Neural crest cell (in vitro differentiated cells): Measurements from ENCODE around the gene TLR7. TPM values are rescaled to one million over a fixed set of nuclear protein-coding genes. Genes with fewer than 3 reads are reported as not detected.

Experiments
- DNase-seq: peaks from one replicate; pipeline ENCODE4 v3.0.0; 2021; ENCODE audit warnings: low read depth, mixed read lengths, low spot score
- H3K27ac Mint-ChIP-seq: one replicate; pipeline ENCODE4 v1.8.0; 2021; ENCODE audit warnings: mild to moderate bottlenecking, mixed read lengths; ENCODE audit not compliant: unreplicated experiment
- H3K27me3 Mint-ChIP-seq: 2 replicates; pipeline ENCODE4 v1.8.0; 2021; ENCODE audit warnings: low read depth, mild to moderate bottlenecking, mixed read lengths
- H3K36me3 Mint-ChIP-seq: 2 replicates; pipeline ENCODE4 v1.8.0; 2021; ENCODE audit warnings: low read depth, mild to moderate bottlenecking, mixed read lengths
- H3K4me1 Mint-ChIP-seq: 2 replicates; pipeline ENCODE4 v1.8.0; 2021; ENCODE audit warnings: mixed read lengths
- H3K4me3 Mint-ChIP-seq: one replicate; pipeline ENCODE4 v1.8.0; 2021; ENCODE audit warnings: mild to moderate bottlenecking, mixed read lengths
- H3K9me3 Mint-ChIP-seq: 2 replicates; pipeline ENCODE4 v1.8.0; 2021; ENCODE audit warnings: mixed read lengths
- total RNA-seq: library from RNA; stranded (reverse); gene quantifications from 2 replicates; pipeline ENCODE4 v1.2.1, GENCODE V29; 2021
- TF ChIP-seq, protein P1 (sequence below): fragments of 200-600 bp; sonication (generic); conservative IDR thresholded peaks from 2 replicates; pipeline ENCODE4 v1.5.0; 2021; ENCODE audit warnings: antibody characterized with exemption, mild to moderate bottlenecking

Gene TLR7
- total RNA-seq, 1 donor from 2014 or later: not detected

DNA sequence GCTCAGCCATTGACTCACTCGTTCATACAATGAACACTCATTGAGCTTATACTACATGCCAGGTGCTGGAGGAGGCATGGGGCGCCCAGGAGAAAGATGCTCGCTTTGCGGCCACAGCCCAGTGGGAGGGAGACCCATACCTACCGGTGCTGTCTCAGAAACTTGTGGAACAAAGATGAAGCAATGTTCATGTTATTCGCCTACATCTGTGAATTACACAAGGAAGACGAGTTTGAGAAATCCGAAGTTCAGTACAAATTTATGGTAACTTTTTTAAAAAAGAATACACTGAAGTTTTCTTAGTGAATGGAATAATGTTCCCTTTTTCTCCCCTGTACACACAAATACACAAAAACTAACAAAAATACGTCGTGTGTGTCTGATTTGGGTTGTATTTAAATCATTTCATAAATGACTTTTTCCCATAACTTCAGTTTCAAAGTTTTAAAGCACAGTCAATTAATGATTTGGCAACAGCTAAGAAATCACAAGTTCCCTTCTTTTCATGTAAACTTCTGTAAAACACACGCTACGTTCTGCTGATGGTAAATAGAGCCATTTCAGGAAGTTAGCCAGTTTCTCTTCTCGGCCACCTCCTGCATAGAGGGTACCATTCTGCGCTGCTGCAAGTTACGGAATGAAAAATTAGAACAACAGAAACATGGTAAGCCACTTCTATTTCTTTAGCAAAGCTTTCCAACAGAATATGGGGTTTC is 39.3 kb downstream of the TLR7 start, which contains the start of gene TLR8:
TSS of gene TLR8 (plus strand) at position 575 of the 716 bp plus-strand sequence. CDS start at position 662, 87 bp downstream.
- Mint-ChIP-seq H3K4me1 (no peaks in the 10 kb centered on the region), H3K36me3 (no peaks in the 10 kb centered on the region), H3K27ac (no peak within 1 kb of the TSS), H3K9me3 (peaks cover under 1% of the 10 kb centered on the region), H3K4me3 (no peak within 1 kb of the TSS), H3K27me3 (no peaks in the 10 kb centered on the region)
- no peak for DNase-seq
- TF ChIP-seq, protein P1, sequence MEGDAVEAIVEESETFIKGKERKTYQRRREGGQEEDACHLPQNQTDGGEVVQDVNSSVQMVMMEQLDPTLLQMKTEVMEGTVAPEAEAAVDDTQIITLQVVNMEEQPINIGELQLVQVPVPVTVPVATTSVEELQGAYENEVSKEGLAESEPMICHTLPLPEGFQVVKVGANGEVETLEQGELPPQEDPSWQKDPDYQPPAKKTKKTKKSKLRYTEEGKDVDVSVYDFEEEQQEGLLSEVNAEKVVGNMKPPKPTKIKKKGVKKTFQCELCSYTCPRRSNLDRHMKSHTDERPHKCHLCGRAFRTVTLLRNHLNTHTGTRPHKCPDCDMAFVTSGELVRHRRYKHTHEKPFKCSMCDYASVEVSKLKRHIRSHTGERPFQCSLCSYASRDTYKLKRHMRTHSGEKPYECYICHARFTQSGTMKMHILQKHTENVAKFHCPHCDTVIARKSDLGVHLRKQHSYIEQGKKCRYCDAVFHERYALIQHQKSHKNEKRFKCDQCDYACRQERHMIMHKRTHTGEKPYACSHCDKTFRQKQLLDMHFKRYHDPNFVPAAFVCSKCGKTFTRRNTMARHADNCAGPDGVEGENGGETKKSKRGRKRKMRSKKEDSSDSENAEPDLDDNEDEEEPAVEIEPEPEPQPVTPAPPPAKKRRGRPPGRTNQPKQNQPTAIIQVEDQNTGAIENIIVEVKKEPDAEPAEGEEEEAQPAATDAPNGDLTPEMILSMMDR: no peak

DNA sequence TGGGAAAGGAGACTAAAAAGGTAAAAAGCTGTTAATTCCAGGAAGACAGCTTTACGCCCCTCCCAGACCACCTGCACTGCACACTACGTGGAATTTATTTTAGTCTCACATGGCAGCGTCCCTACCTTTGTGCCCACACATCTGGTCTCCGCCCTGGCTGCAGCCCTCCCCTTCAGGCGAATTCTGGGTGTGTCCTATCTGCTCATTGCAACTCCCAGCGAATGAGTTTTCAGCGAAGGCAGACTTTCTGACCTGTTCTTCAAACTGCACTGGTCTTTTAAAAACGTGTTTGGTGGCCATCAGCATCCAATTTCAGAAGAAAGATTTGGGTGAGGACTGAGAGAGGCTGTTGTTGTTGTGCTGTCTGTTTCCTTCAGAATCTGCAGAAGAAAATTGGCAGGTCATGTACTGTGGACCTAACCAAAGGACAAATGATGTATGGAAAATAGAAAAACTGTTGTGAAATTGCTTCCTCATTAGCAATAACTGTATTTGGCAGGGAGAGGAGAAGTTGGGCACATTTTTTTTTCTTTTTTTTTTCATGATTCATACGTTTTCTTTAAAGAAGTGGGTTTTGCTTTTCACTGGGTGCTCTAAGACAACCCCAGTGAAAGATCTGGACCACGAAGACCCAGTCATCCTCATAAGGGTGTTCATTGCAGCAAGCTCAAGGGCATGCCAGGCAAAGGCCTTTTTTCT is 43.7 kb downstream of the TLR7 start:
- Mint-ChIP-seq H3K4me3 (no peak overlapping the region), H3K36me3 (no peaks in the 10 kb centered on the region), H3K27ac (no peak overlapping the region), H3K27me3 (no peaks in the 10 kb centered on the region), H3K4me1 (no peaks in the 10 kb centered on the region), H3K9me3 (peaks cover 5% of the 10 kb centered on the region)
- TF ChIP-seq, protein P1: no peak
- no peak for DNase-seq

DNA sequence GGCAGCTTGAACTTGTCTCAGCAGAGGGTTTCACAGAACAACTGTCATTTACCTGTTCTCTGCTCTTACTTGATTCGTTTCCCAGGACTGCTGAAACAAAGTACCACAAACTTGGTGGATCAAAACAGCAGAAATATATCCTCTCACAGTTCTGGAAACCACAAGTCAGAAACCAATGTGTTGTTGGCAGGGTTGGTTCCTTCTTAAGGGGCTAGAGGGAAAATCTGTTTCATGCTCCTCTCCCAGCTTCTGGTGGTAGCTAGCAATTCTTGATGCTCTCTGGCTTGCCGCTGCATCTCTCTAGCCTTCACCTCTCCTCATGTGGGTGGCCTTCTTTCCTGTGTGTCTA is 44.2 kb downstream of the TLR7 start:
- Mint-ChIP-seq H3K4me1 (no peaks in the 10 kb centered on the region), H3K36me3 (no peaks in the 10 kb centered on the region), H3K9me3 (peaks cover 5% of the 10 kb centered on the region), H3K27ac (no peak overlapping the region), H3K27me3 (no peaks in the 10 kb centered on the region), H3K4me3 (no peak overlapping the region)
- TF ChIP-seq, protein P1: no peak
- DNase-seq: no peak

DNA sequence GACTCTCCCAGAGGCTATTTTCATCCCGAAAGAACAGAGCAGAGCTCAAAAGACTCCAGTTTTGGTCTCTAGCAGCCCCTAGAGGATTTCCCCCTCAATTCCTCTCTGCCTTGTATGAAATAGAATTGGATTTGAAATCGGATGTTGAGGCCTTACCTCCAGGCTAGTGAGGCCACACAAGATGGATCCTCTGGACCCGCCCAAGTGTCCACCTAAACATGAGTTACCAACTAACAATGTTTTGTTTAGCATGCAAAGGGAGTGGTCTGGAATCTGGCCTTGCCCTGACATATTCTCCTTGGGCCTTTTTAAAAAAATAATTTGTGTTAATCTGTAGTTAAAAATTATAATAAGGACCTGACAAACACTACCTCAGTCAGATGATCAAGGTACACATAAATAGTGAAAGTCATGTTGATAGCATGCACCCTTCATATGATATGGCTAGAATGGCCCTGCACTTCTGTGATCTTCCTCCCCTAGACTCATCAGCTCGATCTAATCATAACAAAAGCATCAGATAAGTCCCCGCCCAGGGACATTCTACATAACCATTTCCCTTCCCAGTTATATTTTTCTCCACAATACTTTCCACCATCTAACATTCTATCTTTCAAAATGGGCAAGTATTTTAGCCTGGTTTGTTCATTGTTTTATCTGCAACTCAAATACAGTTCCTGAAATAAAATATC is 46.1 kb downstream of the TLR7 start:
- no peak for DNase-seq
- Mint-ChIP-seq H3K27ac (no peak overlapping the region), H3K9me3 (peaks cover 8% of the 10 kb centered on the region), H3K4me3 (no peak overlapping the region), H3K27me3 (no peaks in the 10 kb centered on the region), H3K4me1 (no peaks in the 10 kb centered on the region), H3K36me3 (no peaks in the 10 kb centered on the region)
- TF ChIP-seq, protein P1: no peak

DNA sequence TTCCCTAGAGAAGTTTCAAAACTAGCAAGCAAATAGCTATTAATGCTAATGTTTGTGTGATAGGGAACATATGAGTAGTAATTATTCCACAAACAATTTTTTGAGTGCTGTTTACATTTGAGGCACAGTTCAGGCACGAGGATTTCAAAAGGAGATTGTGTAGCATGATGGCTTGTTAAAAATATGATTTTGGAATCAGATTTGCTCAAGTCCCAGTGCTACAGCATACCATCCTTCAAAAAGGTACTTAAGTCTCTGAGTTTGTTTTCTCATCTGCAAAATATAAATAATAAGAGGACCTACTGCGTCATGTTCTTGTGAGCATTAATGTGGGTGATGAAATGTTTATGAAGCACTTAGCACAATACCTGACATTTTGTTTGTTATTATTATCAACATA is 50.9 kb downstream of the TLR7 start:
- H3K27ac Mint-ChIP-seq: no peak overlapping the region

More for the DNA sequence above, 50.9 kb downstream of the TLR7 start:
- H3K27me3 Mint-ChIP-seq: no peaks in the 10 kb centered on the region
- TF ChIP-seq, protein P1: no peak
- no peak for DNase-seq
- no peaks in the 10 kb centered on the region for H3K36me3 Mint-ChIP-seq
- peaks cover 8% of the 10 kb centered on the region for H3K9me3 Mint-ChIP-seq
- H3K4me3 Mint-ChIP-seq: no peak overlapping the region
- no peaks in the 10 kb centered on the region for H3K4me1 Mint-ChIP-seq
